Spleen (tissue), 7 donors: ENCODE data around the gene CHRNA4.

Experiments
- POLR2A ChIP-seq, 3 donors: fragments of 450-650 bp; IDR thresholded peaks; one replicate each; pipeline ENCODE4 v1.5.1; 2017; ENCODE audit warnings: antibody characterized with exemption in 3 of 3, mild to moderate bottlenecking in 1 of 3
- TF ChIP-seq, protein P1 (sequence below), 11 experiments: fragments of 200-600 bp in 7 of 11; fragments of 450-650 bp in 4 of 11; sonication (generic) in 4 of 11; IDR thresholded peaks in 8 of 11; conservative IDR thresholded peaks in 3 of 11; 1 replicate in 7 of 11; 2 replicates in 4 of 11; pipeline versions ENCODE4 v1.4.0 to v1.8.0; 2016 to 2021; ENCODE audit warnings: antibody characterized with exemption in 11 of 11, inconsistent platforms in 4 of 11, mild to moderate bottlenecking in 1 of 11
- donor health status: DM: no; HTN: no; CAD: no; lungs with moderate emphysema.
- donor health status: DM: no; HTN: no; CAD: no.
- donor health status: DM: no; HTN: no; CAD: no.

DNA sequence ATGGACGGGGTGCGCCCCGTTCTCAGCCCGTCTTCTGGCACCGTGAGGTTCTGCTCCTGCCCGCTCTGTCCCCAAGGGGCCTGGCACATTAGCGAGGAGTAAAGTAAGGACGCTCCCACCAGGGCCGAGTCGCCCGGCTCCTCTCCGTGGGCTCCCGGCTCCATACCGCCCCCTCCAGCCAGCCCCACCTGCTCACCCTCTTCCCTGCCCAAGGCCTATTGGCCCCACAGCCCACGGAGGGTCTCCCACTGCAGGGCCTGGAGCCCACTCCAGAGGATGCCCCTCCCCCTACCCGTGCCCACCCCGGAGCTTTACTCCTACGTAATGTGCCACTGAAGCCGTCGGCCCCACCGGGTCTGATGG, 47.5 kb upstream of the CHRNA4 start:
- TF ChIP-seq, protein P1, sequence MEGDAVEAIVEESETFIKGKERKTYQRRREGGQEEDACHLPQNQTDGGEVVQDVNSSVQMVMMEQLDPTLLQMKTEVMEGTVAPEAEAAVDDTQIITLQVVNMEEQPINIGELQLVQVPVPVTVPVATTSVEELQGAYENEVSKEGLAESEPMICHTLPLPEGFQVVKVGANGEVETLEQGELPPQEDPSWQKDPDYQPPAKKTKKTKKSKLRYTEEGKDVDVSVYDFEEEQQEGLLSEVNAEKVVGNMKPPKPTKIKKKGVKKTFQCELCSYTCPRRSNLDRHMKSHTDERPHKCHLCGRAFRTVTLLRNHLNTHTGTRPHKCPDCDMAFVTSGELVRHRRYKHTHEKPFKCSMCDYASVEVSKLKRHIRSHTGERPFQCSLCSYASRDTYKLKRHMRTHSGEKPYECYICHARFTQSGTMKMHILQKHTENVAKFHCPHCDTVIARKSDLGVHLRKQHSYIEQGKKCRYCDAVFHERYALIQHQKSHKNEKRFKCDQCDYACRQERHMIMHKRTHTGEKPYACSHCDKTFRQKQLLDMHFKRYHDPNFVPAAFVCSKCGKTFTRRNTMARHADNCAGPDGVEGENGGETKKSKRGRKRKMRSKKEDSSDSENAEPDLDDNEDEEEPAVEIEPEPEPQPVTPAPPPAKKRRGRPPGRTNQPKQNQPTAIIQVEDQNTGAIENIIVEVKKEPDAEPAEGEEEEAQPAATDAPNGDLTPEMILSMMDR (IDR thresholded peaks at IDR 0.05 in 8 of 11, conservative IDR thresholded peaks at IDR 0.05 in 3 of 11) = no peak
- no peak for TF ChIP-seq POLR2A (IDR thresholded peaks at IDR 0.05)
